Upper lobe of left lung (tissue), 4 donors: ENCODE results near the gene CRTC2.

ENCODE experiments used
- EP300 ChIP-seq, 4 donors: sonication (generic); formaldehyde crosslinking; IDR thresholded peaks; one replicate each; pipeline ENCODE4 v1.5.1; 2017; ENCODE audit warnings: antibody characterized with exemption in 4 of 4, control low read depth in 2 of 4
- POLR2A ChIP-seq, 4 donors: fragments of 450-650 bp; IDR thresholded peaks; one replicate each; pipeline ENCODE4 v1.5.1; 2016 to 2017; ENCODE audit warnings: antibody characterized with exemption in 4 of 4, mild to moderate bottlenecking in 2 of 4
- TF ChIP-seq, protein P1 (sequence below), 6 experiments: fragments of 450-650 bp in 4 of 6; fragments of 200-600 bp in 2 of 6; sonication (generic) in 2 of 6; IDR thresholded peaks; one replicate each; pipeline ENCODE4 v1.5.1; 2016 to 2019; ENCODE audit warnings: antibody characterized with exemption in 6 of 6

- TF ChIP-seq, protein P1, sequence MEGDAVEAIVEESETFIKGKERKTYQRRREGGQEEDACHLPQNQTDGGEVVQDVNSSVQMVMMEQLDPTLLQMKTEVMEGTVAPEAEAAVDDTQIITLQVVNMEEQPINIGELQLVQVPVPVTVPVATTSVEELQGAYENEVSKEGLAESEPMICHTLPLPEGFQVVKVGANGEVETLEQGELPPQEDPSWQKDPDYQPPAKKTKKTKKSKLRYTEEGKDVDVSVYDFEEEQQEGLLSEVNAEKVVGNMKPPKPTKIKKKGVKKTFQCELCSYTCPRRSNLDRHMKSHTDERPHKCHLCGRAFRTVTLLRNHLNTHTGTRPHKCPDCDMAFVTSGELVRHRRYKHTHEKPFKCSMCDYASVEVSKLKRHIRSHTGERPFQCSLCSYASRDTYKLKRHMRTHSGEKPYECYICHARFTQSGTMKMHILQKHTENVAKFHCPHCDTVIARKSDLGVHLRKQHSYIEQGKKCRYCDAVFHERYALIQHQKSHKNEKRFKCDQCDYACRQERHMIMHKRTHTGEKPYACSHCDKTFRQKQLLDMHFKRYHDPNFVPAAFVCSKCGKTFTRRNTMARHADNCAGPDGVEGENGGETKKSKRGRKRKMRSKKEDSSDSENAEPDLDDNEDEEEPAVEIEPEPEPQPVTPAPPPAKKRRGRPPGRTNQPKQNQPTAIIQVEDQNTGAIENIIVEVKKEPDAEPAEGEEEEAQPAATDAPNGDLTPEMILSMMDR (IDR thresholded peaks at IDR 0.05) = no peak
- TF ChIP-seq EP300 (IDR thresholded peaks at IDR 0.05) (no peak), POLR2A (IDR thresholded peaks at IDR 0.05) (peak in 1 of 4 donors; percentile 10)
Observed at GRCh38 chr1:153963850-153964331, 5.5 kb upstream of the CRTC2 start.
